ENCODE measurements around the gene PDZD7.

Gene PDZD7

DNA sequence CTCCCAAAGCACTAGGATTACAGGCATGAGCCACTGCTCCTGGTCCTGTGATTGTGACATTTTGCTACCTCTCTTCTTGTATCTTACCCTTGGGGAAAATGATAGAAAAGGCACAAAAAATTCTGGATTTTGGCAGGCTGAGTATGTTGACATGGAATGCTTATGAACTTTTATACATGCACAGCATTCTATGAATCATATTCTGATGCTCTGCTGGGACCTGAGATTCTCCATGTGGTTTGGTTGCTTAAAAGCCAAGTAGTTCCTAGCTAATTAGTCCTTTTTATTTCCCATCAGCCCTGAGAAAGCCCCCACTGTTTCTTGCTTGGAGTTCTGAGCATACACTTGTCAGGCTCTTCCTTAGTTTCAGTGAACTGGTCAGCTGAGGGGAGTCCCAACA is 22.6 kb upstream of the PDZD7 start:
- POLR2A ChIA-PET, result interaction anchor here (1.0 kb wide), 1 partner anchor 11 kb away, joined by 5 read pairs; no protein-coding TSS in a partner anchor

DNA sequence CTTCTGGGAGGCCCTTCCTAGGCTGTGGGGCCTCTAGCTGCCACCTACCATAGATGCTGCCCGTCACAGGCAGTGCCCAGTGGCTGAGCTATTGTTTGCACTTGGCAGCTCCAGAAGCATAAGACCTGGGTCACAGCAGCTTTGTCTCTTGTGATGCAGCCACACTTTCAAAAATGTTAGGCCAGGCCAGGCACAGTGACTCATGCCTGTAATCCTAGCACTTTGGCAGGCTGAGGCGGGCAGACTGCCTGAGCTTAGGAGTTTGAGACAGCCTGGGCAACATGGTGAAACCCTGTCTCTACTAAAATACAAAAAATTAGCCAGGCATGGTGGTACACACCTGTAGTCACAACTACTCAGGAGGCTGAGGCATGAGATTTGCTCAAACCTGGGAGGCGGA is 21.4 kb upstream of the PDZD7 start:
- Histone ChIP-seq H3K4me1 (ENCODE audit: control insufficient read depth, insufficient read depth, low read length) (peaks cover 6% of the 10 kb centered on the region; the same call in 1 of the 2 replicates), H3K4me3 (ENCODE audit: low read depth, low read length) (no peak overlapping the region), H3K36me3 (ENCODE audit: control insufficient read depth in 2 of 2, insufficient read depth in 1 of 2, low read length in 2 of 2) (peaks cover 11 to 16% of the 10 kb centered on the region in 2 experiments; a peak in 2 of 3 replicates), H3K27ac (ENCODE audit: extremely low read depth, low read depth, low read length) (no peak overlapping the region), H3K9me3 (ENCODE audit: control insufficient read depth, insufficient read depth, low read depth, low read length) (no peaks in the 10 kb centered on the region)
- ChIA-PET POLR2A (interaction anchor here (0.5 to 2.3 kb wide), 3 partner anchors 9 to 440 kb away, joined by 3 to 10 read pairs (median 6); partner anchors contain the start of gene KAZALD1), CTCF (interaction anchor here (0.7 to 7.0 kb wide), 14 partner anchors 7 to 367 kb away, joined by 3 to 96 read pairs (median 7); partner anchors contain the start of genes KAZALD1, PDZD7 and SFXN3)
- TF ChIP-seq ZNF335 (tag by site-specific recombination; conservative IDR thresholded peaks at IDR 0.05), result peak; percentile 51
- no peak for TF ChIP-seq SALL2 (tag by site-specific recombination; IDR thresholded peaks at IDR 0.05; ENCODE audit: borderline replicate concordance)
- TF ChIP-seq ZNF140 (tag by site-specific recombination; IDR thresholded peaks at IDR 0.05), result peak; percentile 47; the same call in 1 of the 2 replicates
- 0 out of 2 replicates have a peak, but pooled peaks have one; percentile 22 for TF ChIP-seq ZNF2 (tag by site-specific recombination; IDR thresholded peaks at IDR 0.05)
- TF ChIP-seq ZNF600 (tag by site-specific recombination; IDR thresholded peaks at IDR 0.05), result peak; percentile 81
- peak; percentile 51; the same call in 1 of the 2 replicates for TF ChIP-seq ZEB2 (tag by site-specific recombination; IDR thresholded peaks at IDR 0.05)
- TF ChIP-seq ZBTB17 (tag by site-specific recombination; IDR thresholded peaks at IDR 0.05), result 0 out of 2 replicates have a peak, but pooled peaks have one; percentile 10
- TF ChIP-seq, protein P1, sequence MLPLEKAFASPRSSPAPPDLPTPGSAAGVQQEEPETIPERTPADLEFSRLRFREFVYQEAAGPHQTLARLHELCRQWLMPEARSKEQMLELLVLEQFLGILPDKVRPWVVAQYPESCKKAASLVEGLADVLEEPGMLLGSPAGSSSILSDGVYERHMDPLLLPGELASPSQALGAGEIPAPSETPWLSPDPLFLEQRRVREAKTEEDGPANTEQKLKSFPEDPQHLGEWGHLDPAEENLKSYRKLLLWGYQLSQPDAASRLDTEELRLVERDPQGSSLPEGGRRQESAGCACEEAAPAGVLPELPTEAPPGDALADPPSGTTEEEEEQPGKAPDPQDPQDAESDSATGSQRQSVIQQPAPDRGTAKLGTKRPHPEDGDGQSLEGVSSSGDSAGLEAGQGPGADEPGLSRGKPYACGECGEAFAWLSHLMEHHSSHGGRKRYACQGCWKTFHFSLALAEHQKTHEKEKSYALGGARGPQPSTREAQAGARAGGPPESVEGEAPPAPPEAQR (tag by site-specific recombination; IDR thresholded peaks at IDR 0.05), result no peak

More for the DNA sequence above, 22.6 kb upstream of the PDZD7 start:
- no peak overlapping the region for H3K4me3 ChIP-seq (ENCODE audit: low read depth, low read length)
- H3K4me1 ChIP-seq (ENCODE audit: control insufficient read depth, insufficient read depth, low read length), result peaks cover 6% of the 10 kb centered on the region; the same call in 1 of the 2 replicates
- CTCF ChIA-PET, result interaction anchor here (0.6 to 7.0 kb wide), 4 partner anchors 12 to 347 kb away, joined by 3 to 96 read pairs (median 29); no protein-coding TSS in a partner anchor
- H3K36me3 ChIP-seq (ENCODE audit: control insufficient read depth in 2 of 2, insufficient read depth in 1 of 2, low read length in 2 of 2), result peaks cover 13 to 21% of the 10 kb centered on the region in 2 experiments; a peak in 2 of 3 replicates
- H3K9me3 ChIP-seq (ENCODE audit: control insufficient read depth, insufficient read depth, low read depth, low read length), result no peaks in the 10 kb centered on the region
- no peak overlapping the region for H3K27ac ChIP-seq (ENCODE audit: extremely low read depth, low read depth, low read length)
- TF ChIP-seq, protein P2, sequence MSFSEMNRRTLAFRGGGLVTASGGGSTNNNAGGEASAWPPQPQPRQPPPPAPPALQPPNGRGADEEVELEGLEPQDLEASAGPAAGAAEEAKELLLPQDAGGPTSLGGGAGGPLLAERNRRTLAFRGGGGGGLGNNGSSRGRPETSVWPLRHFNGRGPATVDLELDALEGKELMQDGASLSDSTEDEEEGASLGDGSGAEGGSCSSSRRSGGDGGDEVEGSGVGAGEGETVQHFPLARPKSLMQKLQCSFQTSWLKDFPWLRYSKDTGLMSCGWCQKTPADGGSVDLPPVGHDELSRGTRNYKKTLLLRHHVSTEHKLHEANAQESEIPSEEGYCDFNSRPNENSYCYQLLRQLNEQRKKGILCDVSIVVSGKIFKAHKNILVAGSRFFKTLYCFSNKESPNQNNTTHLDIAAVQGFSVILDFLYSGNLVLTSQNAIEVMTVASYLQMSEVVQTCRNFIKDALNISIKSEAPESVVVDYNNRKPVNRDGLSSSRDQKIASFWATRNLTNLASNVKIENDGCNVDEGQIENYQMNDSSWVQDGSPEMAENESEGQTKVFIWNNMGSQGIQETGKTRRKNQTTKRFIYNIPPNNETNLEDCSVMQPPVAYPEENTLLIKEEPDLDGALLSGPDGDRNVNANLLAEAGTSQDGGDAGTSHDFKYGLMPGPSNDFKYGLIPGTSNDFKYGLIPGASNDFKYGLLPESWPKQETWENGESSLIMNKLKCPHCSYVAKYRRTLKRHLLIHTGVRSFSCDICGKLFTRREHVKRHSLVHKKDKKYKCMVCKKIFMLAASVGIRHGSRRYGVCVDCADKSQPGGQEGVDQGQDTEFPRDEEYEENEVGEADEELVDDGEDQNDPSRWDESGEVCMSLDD (tag by site-specific recombination; IDR thresholded peaks at IDR 0.05), result no peak
- TF ChIP-seq, protein P3, sequence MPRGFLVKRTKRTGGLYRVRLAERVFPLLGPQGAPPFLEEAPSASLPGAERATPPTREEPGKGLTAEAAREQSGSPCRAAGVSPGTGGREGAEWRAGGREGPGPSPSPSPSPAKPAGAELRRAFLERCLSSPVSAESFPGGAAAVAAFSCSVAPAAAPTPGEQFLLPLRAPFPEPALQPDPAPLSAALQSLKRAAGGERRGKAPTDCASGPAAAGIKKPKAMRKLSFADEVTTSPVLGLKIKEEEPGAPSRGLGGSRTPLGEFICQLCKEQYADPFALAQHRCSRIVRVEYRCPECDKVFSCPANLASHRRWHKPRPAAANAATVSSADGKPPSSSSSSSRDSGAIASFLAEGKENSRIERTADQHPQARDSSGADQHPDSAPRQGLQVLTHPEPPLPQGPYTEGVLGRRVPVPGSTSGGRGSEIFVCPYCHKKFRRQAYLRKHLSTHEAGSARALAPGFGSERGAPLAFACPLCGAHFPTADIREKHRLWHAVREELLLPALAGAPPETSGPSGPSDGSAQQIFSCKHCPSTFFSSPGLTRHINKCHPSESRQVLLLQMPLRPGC (tag by site-specific recombination; IDR thresholded peaks at IDR 0.05), result no peak
- TF ChIP-seq, protein P4, sequence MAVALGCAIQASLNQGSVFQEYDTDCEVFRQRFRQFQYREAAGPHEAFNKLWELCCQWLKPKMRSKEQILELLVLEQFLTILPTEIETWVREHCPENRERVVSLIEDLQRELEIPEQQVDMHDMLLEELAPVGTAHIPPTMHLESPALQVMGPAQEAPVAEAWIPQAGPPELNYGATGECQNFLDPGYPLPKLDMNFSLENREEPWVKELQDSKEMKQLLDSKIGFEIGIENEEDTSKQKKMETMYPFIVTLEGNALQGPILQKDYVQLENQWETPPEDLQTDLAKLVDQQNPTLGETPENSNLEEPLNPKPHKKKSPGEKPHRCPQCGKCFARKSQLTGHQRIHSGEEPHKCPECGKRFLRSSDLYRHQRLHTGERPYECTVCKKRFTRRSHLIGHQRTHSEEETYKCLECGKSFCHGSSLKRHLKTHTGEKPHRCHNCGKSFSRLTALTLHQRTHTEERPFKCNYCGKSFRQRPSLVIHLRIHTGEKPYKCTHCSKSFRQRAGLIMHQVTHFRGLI (tag by site-specific recombination; IDR thresholded peaks at IDR 0.05), result no peak
- TF ChIP-seq ZNF416 (tag by site-specific recombination; IDR thresholded peaks at IDR 0.05) (no peak), ZNF623 (tag by site-specific recombination; IDR thresholded peaks at IDR 0.05) (no peak), SCRT1 (tag by site-specific recombination; IDR thresholded peaks at IDR 0.05; ENCODE audit: borderline replicate concordance) (no peak)
